Measurements from ENCODE around the gene SH3GLB1. TPM values are rescaled to one million over a fixed set of nuclear protein-coding genes. Genes with fewer than 3 reads are reported as not detected.

Gene SH3GLB1
- total and polyA plus RNA-seq, 10 of the 15 experiments (the other 5 are each of a cell fraction or from before 2014, with no cell fraction given), result 18.0 to 59.0 (median 36.5) TPM

- FAIRE-seq (no peak), DNase-seq (ENCODE audit: low read depth, low spot score) (no peak), ATAC-seq (no peak)
- Histone ChIP-seq H2AFZ (ENCODE audit: control insufficient read depth, low read depth, low read length) (no peak overlapping the region), H3K27me3 (replicated peaks in 1 of 2; ENCODE audit: control insufficient read depth in 2 of 2, insufficient read depth in 2 of 2, low read length in 1 of 2) (no peaks in the 10 kb centered on the region), H3K9me3 (replicated peaks; ENCODE audit: control insufficient read depth, insufficient read depth, low read length) (no peaks in the 10 kb centered on the region), H3K27ac (ENCODE audit: control insufficient read depth, insufficient read depth) (no peak overlapping the region), H3K4me2 (ENCODE audit: control insufficient read depth, insufficient read depth) (no peak overlapping the region), H4K20me1 (ENCODE audit: control insufficient read depth, insufficient read depth) (no peaks in the 10 kb centered on the region; the same call in 1 of the 2 replicates), H3K79me2 (ENCODE audit: control insufficient read depth, insufficient read depth, low read length) (no peaks in the 10 kb centered on the region), H3K36me3 (ENCODE audit: control insufficient read depth in 2 of 2, insufficient read depth in 2 of 2, low read length in 1 of 2) (no peaks in the 10 kb centered on the region), H3K9ac (ENCODE audit: control insufficient read depth, insufficient read depth, low read length) (no peak overlapping the region), H3K4me1 (ENCODE audit: control insufficient read depth, insufficient read depth, low read length) (no peaks in the 10 kb centered on the region), H3K4me3 (no peak overlapping the region)
- intact Hi-C loops (cut with micrococcal nuclease; ENCODE audit: unreplicated experiment) (no loop called here), in situ Hi-C loops (cut with MboI) (no loop called here)
- ChIA-PET RAD21 (ENCODE audit: unreplicated experiment) (no interaction called here), SMC1A (ENCODE audit: uncharacterized antibody, unreplicated experiment) (no interaction called here), POLR2A (no interaction called here), CTCF (no interaction called here)
- TF ChIP-seq KDM1A (IDR thresholded peaks at IDR 0.05; ENCODE audit: borderline replicate concordance) (no peak), SREBF1 (IDR thresholded peaks at IDR 0.05; ENCODE audit: low read length) (no peak), NBN (IDR thresholded peaks at IDR 0.05) (no peak), RBBP5 (conservative IDR thresholded peaks at IDR 0.05) (no peak), HDAC2 (IDR thresholded peaks at IDR 0.05) (no peak), EED (IDR thresholded peaks at IDR 0.05; ENCODE audit: low read depth) (no peak), BCL11A (IDR thresholded peaks at IDR 0.05; ENCODE audit: low read depth, low read length) (no peak), TCF7 (IDR thresholded peaks at IDR 0.05; ENCODE audit: borderline replicate concordance) (no peak), USF2 (IDR thresholded peaks at IDR 0.05; ENCODE audit: borderline replicate concordance, low read depth, low read length) (no peak), SMAD1 (IDR thresholded peaks at IDR 0.05; ENCODE audit: low read depth, partially characterized antibody) (no peak), SMC3 (IDR thresholded peaks at IDR 0.05; ENCODE audit: borderline replicate concordance, low read length) (no peak), PBX3 (IDR thresholded peaks at IDR 0.05; ENCODE audit: insufficient replicate concordance, low read depth, low read length) (no peak), KAT2A (conservative IDR thresholded peaks at IDR 0.05; ENCODE audit: control insufficient read depth, low read depth, low read length) (no peak), ZNF217 (IDR thresholded peaks at IDR 0.05) (no peak)
- TF ChIP-seq, protein P1, sequence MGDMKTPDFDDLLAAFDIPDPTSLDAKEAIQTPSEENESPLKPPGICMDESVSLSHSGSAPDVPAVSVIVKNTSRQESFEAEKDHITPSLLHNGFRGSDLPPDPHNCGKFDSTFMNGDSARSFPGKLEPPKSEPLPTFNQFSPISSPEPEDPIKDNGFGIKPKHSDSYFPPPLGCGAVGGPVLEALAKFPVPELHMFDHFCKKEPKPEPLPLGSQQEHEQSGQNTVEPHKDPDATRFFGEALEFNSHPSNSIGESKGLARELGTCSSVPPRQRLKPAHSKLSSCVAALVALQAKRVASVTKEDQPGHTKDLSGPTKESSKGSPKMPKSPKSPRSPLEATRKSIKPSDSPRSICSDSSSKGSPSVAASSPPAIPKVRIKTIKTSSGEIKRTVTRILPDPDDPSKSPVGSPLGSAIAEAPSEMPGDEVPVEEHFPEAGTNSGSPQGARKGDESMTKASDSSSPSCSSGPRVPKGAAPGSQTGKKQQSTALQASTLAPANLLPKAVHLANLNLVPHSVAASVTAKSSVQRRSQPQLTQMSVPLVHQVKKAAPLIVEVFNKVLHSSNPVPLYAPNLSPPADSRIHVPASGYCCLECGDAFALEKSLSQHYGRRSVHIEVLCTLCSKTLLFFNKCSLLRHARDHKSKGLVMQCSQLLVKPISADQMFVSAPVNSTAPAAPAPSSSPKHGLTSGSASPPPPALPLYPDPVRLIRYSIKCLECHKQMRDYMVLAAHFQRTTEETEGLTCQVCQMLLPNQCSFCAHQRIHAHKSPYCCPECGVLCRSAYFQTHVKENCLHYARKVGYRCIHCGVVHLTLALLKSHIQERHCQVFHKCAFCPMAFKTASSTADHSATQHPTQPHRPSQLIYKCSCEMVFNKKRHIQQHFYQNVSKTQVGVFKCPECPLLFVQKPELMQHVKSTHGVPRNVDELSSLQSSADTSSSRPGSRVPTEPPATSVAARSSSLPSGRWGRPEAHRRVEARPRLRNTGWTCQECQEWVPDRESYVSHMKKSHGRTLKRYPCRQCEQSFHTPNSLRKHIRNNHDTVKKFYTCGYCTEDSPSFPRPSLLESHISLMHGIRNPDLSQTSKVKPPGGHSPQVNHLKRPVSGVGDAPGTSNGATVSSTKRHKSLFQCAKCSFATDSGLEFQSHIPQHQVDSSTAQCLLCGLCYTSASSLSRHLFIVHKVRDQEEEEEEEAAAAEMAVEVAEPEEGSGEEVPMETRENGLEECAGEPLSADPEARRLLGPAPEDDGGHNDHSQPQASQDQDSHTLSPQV (IDR thresholded peaks at IDR 0.05), result no peak
- TF ChIP-seq, protein P2, sequence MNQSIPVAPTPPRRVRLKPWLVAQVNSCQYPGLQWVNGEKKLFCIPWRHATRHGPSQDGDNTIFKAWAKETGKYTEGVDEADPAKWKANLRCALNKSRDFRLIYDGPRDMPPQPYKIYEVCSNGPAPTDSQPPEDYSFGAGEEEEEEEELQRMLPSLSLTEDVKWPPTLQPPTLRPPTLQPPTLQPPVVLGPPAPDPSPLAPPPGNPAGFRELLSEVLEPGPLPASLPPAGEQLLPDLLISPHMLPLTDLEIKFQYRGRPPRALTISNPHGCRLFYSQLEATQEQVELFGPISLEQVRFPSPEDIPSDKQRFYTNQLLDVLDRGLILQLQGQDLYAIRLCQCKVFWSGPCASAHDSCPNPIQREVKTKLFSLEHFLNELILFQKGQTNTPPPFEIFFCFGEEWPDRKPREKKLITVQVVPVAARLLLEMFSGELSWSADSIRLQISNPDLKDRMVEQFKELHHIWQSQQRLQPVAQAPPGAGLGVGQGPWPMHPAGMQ (IDR thresholded peaks at IDR 0.05; ENCODE audit: borderline replicate concordance), result no peak
- BruUV-seq (replicated peaks), result no TSS peak
Measured at GRCh38 chr1:86795316-86795715, 90.9 kb downstream of the SH3GLB1 start.
